Trophoblast cell (in vitro differentiated cells and primary cell): Measurements from ENCODE around the gene TMEM150A.

Experiments
- DNase-seq, 2 donors: peaks; one replicate each; pipeline ENCODE4 v3.0.0-alpha.2; 2016
- H2AFZ ChIP-seq: 2 replicates; pipeline ENCODE4 v1.6.1; 2013; ENCODE audit warnings: low read length, moderate library complexity, mild to moderate bottlenecking; ENCODE audit not compliant: insufficient read depth, poor library complexity
- H2AK5ac ChIP-seq: 2 replicates; pipeline ENCODE4 v1.6.1; 2013; ENCODE audit warnings: mild to moderate bottlenecking, low read length
- H2BK120ac ChIP-seq: 2 replicates; pipeline ENCODE4 v1.6.1; 2013; ENCODE audit warnings: low read length, mild to moderate bottlenecking, moderate library complexity; ENCODE audit not compliant: insufficient read depth, poor library complexity
- H2BK12ac ChIP-seq: 2 replicates; pipeline ENCODE4 v1.6.1; 2013; ENCODE audit warnings: mild to moderate bottlenecking, low read length, moderate library complexity
- H2BK5ac ChIP-seq: 2 replicates; pipeline ENCODE4 v1.6.1; 2013; ENCODE audit warnings: low read length, low read depth, moderate library complexity, mild to moderate bottlenecking; ENCODE audit not compliant: poor library complexity
- H3K14ac ChIP-seq: 2 replicates; pipeline ENCODE4 v1.6.1; 2013; ENCODE audit warnings: mild to moderate bottlenecking, low read length
- H3K18ac ChIP-seq: 2 replicates; pipeline ENCODE4 v1.6.1; 2013; ENCODE audit warnings: mild to moderate bottlenecking, low read length
- H3K23ac ChIP-seq: 2 replicates; pipeline ENCODE4 v1.6.1; 2013; ENCODE audit warnings: low read length
- H3K27ac ChIP-seq: 2 replicates; pipeline ENCODE4 v1.5.1; 2013; ENCODE audit warnings: low read depth, mild to moderate bottlenecking, inconsistent platforms, low read length, moderate library complexity
- H3K27me3 ChIP-seq: 2 replicates; pipeline ENCODE4 v1.6.1; 2013; ENCODE audit warnings: inconsistent platforms, mild to moderate bottlenecking, low read length, moderate library complexity; ENCODE audit not compliant: insufficient read depth
- H3K36me3 ChIP-seq, 2 experiments: 1 replicate in 1 of 2; 2 replicates in 1 of 2; pipeline ENCODE4 v1.6.1; 2013; ENCODE audit warnings: low read length in 2 of 2, mild to moderate bottlenecking in 2 of 2, moderate library complexity in 1 of 2; ENCODE audit not compliant: insufficient read depth in 2 of 2, control insufficient read depth in 1 of 2
- H3K4ac ChIP-seq: 2 replicates; pipeline ENCODE4 v1.6.1; 2013; ENCODE audit warnings: low read depth, mild to moderate bottlenecking, low read length, moderate library complexity
- H3K4me1 ChIP-seq, 2 experiments: 1 replicate in 1 of 2; 2 replicates in 1 of 2; pipeline ENCODE4 v1.6.1; 2013; ENCODE audit warnings: low read length in 2 of 2, mild to moderate bottlenecking in 2 of 2, moderate library complexity in 1 of 2; ENCODE audit not compliant: insufficient read depth in 2 of 2, control insufficient read depth in 1 of 2
- H3K4me2 ChIP-seq: 2 replicates; pipeline ENCODE4 v1.6.1; 2013; ENCODE audit warnings: inconsistent platforms, mild to moderate bottlenecking, low read length, moderate library complexity
- H3K4me3 ChIP-seq: 2 replicates; pipeline ENCODE4 v1.5.1; 2013; ENCODE audit warnings: mild to moderate bottlenecking, low read depth, low read length, inconsistent platforms
- H3K79me1 ChIP-seq: one replicate; pipeline ENCODE4 v1.6.1; 2013; ENCODE audit warnings: low read length
- H3K79me2 ChIP-seq: 2 replicates; pipeline ENCODE4 v1.6.1; 2013; ENCODE audit warnings: low read length, mild to moderate bottlenecking; ENCODE audit not compliant: control insufficient read depth, insufficient read depth, poor library complexity
- H3K9ac ChIP-seq: 2 replicates; pipeline ENCODE4 v1.6.1; 2013; ENCODE audit warnings: mild to moderate bottlenecking, low read length
- H3K9me3 ChIP-seq: 2 replicates; pipeline ENCODE4 v1.6.1; 2013; ENCODE audit warnings: low read depth, mild to moderate bottlenecking, control low read depth, inconsistent platforms, low read length; ENCODE audit not compliant: insufficient read depth
- H4K12ac ChIP-seq: 2 replicates; pipeline ENCODE4 v1.6.1; 2013; ENCODE audit warnings: low read depth, mild to moderate bottlenecking, low read length, moderate library complexity
- H4K8ac ChIP-seq: 2 replicates; pipeline ENCODE4 v1.6.1; 2013; ENCODE audit warnings: low read depth, mild to moderate bottlenecking, low read length, moderate library complexity
- H4K91ac ChIP-seq: one replicate; pipeline ENCODE4 v1.6.1; 2013; ENCODE audit warnings: low read depth, mild to moderate bottlenecking, low read length, moderate library complexity
- WGBS: extraction: QIAGEN DNeasy Blood & Tissue Kit; methylation state at CpG from one replicate; pipeline ENCODE4 v1.1.7; 2013; ENCODE audit warnings: missing lambda C conversion rate; ENCODE audit not compliant: insufficient read length, insufficient coverage; ENCODE audit errors: extremely low coverage; 5-methylcytosine and 5-hydroxymethylcytosine counted together

TMEM150A gene

GRCh38 chr2:85580206-85580605 is 22.3 kb downstream of the TMEM150A start:
- H2BK120ac ChIP-seq, result no peak overlapping the region
- no peak overlapping the region for H3K4me2 ChIP-seq
- no CpG with 5 or more reads among the region's 3 CpGs for WGBS
- H4K91ac ChIP-seq, result peak overlapping the region; percentile 10
- H2BK12ac ChIP-seq, result no peak overlapping the region
- peaks cover 8 to 10% of the 10 kb centered on the region in 2 experiments for H3K36me3 ChIP-seq
- no peak for DNase-seq
- no peak overlapping the region for H2AK5ac ChIP-seq
- no peak overlapping the region for H4K12ac ChIP-seq
- H2AFZ ChIP-seq, result no peak overlapping the region
- H3K4me1 ChIP-seq, result peaks cover 33 to 35% of the 10 kb centered on the region in 2 experiments
- no peaks in the 10 kb centered on the region for H3K9me3 ChIP-seq
- no peak overlapping the region for H3K9ac ChIP-seq
- H3K14ac ChIP-seq, result no peak overlapping the region
- H3K18ac ChIP-seq, result no peak overlapping the region
- H3K79me1 ChIP-seq, result peaks cover 4% of the 10 kb centered on the region
- no peak overlapping the region for H2BK5ac ChIP-seq
- peak overlapping the region; percentile 30 for H3K4ac ChIP-seq
- H3K23ac ChIP-seq, result no peak overlapping the region
- no peak overlapping the region for H4K8ac ChIP-seq
- no peaks in the 10 kb centered on the region for H3K27me3 ChIP-seq
- H3K27ac ChIP-seq, result no peak overlapping the region
- no peak overlapping the region for H3K4me3 ChIP-seq
- H3K79me2 ChIP-seq, result peaks cover 6% of the 10 kb centered on the region

GRCh38 chr2:85579266-85579935 is 23.1 kb downstream of the TMEM150A start:
- no CpG with 5 or more reads among the region's 6 CpGs for WGBS
- no peak overlapping the region for H2AK5ac ChIP-seq
- H3K4me2 ChIP-seq, result peak overlapping the region; percentile 13
- peaks cover 4% of the 10 kb centered on the region for H3K79me1 ChIP-seq
- H3K4ac ChIP-seq, result no peak overlapping the region
- H4K12ac ChIP-seq, result no peak overlapping the region
- peaks cover 6% of the 10 kb centered on the region for H3K79me2 ChIP-seq
- no peak overlapping the region for H2BK5ac ChIP-seq
- H3K18ac ChIP-seq, result no peak overlapping the region
- no peaks in the 10 kb centered on the region for H3K27me3 ChIP-seq
- H3K14ac ChIP-seq, result no peak overlapping the region
- peak overlapping the region; percentile 23 for H4K8ac ChIP-seq
- H2AFZ ChIP-seq, result no peak overlapping the region
- H2BK120ac ChIP-seq, result no peak overlapping the region
- no peaks in the 10 kb centered on the region for H3K9me3 ChIP-seq
- DNase-seq, result peak; percentile 43 to 72
- no peak overlapping the region for H4K91ac ChIP-seq
- peaks cover 8 to 10% of the 10 kb centered on the region in 2 experiments for H3K36me3 ChIP-seq
- H3K4me3 ChIP-seq, result no peak overlapping the region
- no peak overlapping the region for H3K9ac ChIP-seq
- no peak overlapping the region for H2BK12ac ChIP-seq
- H3K4me1 ChIP-seq, result peaks cover 25 to 26% of the 10 kb centered on the region in 2 experiments
- H3K27ac ChIP-seq, result peak overlapping the region; percentile 22
- H3K23ac ChIP-seq, result no peak overlapping the region

GRCh38 chr2:85578243-85579180 is 24.0 kb downstream of the TMEM150A start:
- H2BK12ac ChIP-seq, result peak overlapping the region; percentile 16
- peak overlapping the region; percentile 17 for H2AFZ ChIP-seq
- H3K27ac ChIP-seq, result peak overlapping the region; percentile 68
- H3K79me1 ChIP-seq, result peaks cover 4% of the 10 kb centered on the region
- no peak overlapping the region for H4K12ac ChIP-seq
- peaks cover 8 to 10% of the 10 kb centered on the region in 2 experiments for H3K36me3 ChIP-seq
- peak overlapping the region; percentile 57 for H3K14ac ChIP-seq
- no peak overlapping the region for H3K23ac ChIP-seq
- peak overlapping the region; percentile 60 for H3K9ac ChIP-seq
- H3K18ac ChIP-seq, result peak overlapping the region; percentile 12
- H3K79me2 ChIP-seq, result peaks cover 6% of the 10 kb centered on the region
- peak overlapping the region; percentile 82 for H3K4me2 ChIP-seq
- WGBS, result no CpG with 5 or more reads among the region's 19 CpGs
- no peak overlapping the region for H2BK120ac ChIP-seq
- no peaks in the 10 kb centered on the region for H3K9me3 ChIP-seq
- no peak overlapping the region for H4K8ac ChIP-seq
- peaks cover 24 to 25% of the 10 kb centered on the region in 2 experiments for H3K4me1 ChIP-seq
- peak overlapping the region; percentile 29 for H3K4ac ChIP-seq
- no peak overlapping the region for H3K4me3 ChIP-seq
- H2BK5ac ChIP-seq, result peak overlapping the region; percentile 14
- DNase-seq, result peak; percentile 51 to 57
- H3K27me3 ChIP-seq, result no peaks in the 10 kb centered on the region
- peak overlapping the region; percentile 25 for H4K91ac ChIP-seq
- no peak overlapping the region for H2AK5ac ChIP-seq

- Histone ChIP-seq H3K4ac (peak within 1 kb of the TSS; percentile 43), H3K23ac (no peak within 1 kb of the TSS), H3K9ac (peak within 1 kb of the TSS; percentile 60), H2BK120ac (peak within 1 kb of the TSS; percentile 73), H3K79me1 (peaks cover 4% of the 10 kb centered on the region), H3K79me2 (peaks cover 6% of the 10 kb centered on the region), H2AFZ (peak within 1 kb of the TSS; percentile 67), H3K9me3 (no peaks in the 10 kb centered on the region), H3K27ac (peak within 1 kb of the TSS; percentile 68), H3K27me3 (no peaks in the 10 kb centered on the region), H3K14ac (peak within 1 kb of the TSS; percentile 92), H2AK5ac (peak within 1 kb of the TSS; percentile 69), H3K4me3 (peak within 1 kb of the TSS; percentile 69), H4K12ac (peak within 1 kb of the TSS; percentile 71), H3K18ac (peak within 1 kb of the TSS; percentile 74), H3K4me2 (peak within 1 kb of the TSS; percentile 82), H2BK5ac (peak within 1 kb of the TSS; percentile 83), H4K8ac (peak within 1 kb of the TSS; percentile 93), H3K36me3 (peaks cover 7 to 10% of the 10 kb centered on the region in 2 experiments), H3K4me1 (peaks cover 24 to 25% of the 10 kb centered on the region in 2 experiments), H2BK12ac (peak within 1 kb of the TSS; percentile 66), H4K91ac (peak within 1 kb of the TSS; percentile 92)
- no CpG with 5 or more reads among the region's 19 CpGs for WGBS
- DNase-seq, result peak; percentile 89 to 91
Measured at GRCh38 chr2:85577386-85578242, 24.9 kb downstream of the TMEM150A start, which contains the start of gene VAMP8. VAMP8 (plus strand) TSS chr2:85577586; CDS start chr2:85577647, 61 bp downstream.
